Activated T-helper 17 cell treated with anti-CD3 and anti-CD28 coated beads, Interleukin-2, amount 50 U/mL, for 72 hours (primary cell): Measurements from ENCODE around the gene THOP1. TPM values are rescaled to one million over a fixed set of nuclear protein-coding genes. Genes with fewer than 3 reads are reported as not detected.

Experiments used
- ATAC-seq: fragments of 150-1000 bp; cut with Tn5 transposase; replicated peaks from 2 replicates; pipeline ENCODE4 v1.10.0; 2021; ENCODE audit warnings: mild to moderate bottlenecking, moderate library complexity
- H3K27ac Mint-ChIP-seq: one replicate; pipeline ENCODE4 v1.8.0; 2022; ENCODE audit warnings: mixed read lengths
- H3K27me3 Mint-ChIP-seq: one replicate; pipeline ENCODE4 v1.8.0; 2022; ENCODE audit warnings: mixed read lengths
- H3K36me3 Mint-ChIP-seq: one replicate; pipeline ENCODE4 v1.8.0; 2022; ENCODE audit warnings: low read depth, mild to moderate bottlenecking, mixed read lengths
- H3K4me1 Mint-ChIP-seq: one replicate; pipeline ENCODE4 v1.8.0; 2022; ENCODE audit warnings: mixed read lengths
- H3K4me3 Mint-ChIP-seq: one replicate; pipeline ENCODE4 v1.8.0; 2022; ENCODE audit warnings: mild to moderate bottlenecking, mixed read lengths
- H3K9me3 Mint-ChIP-seq: one replicate; pipeline ENCODE4 v1.8.0; 2022; ENCODE audit warnings: mixed read lengths
- total RNA-seq, 2 donors: library from RNA; stranded (reverse); gene quantifications; one replicate each; pipeline ENCODE4 v1.2.3, GENCODE V29; 2022

Gene THOP1
- total RNA-seq, 2 donors from 2014 or later: 70.4 to 156 TPM

DNA sequence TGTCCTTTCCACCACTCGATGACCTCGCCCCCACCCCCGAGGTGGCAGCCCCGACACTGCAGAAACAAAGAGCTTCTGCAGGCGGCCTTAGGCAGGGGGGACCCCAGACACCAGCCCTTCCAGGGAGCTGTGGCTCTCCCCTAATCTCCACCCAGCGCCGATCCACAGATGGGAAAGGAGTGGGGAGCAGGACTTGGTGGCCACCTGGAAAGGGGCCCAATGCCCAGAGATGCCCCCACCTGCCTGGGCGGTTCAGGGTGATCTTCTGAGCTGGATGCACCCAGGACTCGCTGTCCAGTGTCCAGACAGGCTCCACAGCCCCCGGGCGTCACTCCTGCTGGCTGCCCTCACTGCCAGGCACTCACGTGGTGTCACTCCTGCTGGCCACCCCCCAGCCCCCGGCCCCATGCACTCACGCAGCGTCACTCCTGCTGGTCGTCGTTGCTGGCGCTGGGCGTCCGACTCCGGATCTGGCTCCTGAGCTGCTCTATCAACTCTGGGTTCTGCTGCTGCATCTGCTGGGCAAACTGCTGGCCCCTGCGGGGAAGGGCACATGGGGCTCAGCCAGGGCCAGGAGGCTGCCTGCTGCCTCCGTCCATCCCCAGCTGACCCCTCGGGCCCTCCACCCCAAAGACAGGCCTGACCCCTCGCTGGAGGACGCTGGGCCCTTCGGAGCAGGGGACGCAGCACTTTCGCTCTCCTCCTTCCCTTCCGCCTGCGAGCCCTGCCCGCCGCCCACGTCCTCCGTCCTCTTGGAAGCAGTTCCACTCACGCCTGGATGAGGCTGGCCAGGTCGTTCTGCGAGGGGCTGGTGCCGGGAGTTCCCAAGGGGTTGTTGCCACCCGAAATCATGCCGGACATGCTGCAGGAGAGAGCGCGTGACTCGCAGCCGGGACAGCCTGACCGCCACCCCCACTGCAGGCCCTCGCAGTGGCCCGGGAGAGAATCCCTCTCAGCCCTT lies 28.1 kb upstream of the THOP1 start:
- Mint-ChIP-seq H3K36me3 (peaks cover 66% of the 10 kb centered on the region), H3K4me3 (no peak overlapping the region), H3K27me3 (no peaks in the 10 kb centered on the region), H3K27ac (no peak overlapping the region), H3K4me1 (no peaks in the 10 kb centered on the region), H3K9me3 (no peaks in the 10 kb centered on the region)
- ATAC-seq: no peak

GRCh38 chr19:2758601-2759313 lies 26.5 kb upstream of the THOP1 start:
- H3K36me3 Mint-ChIP-seq: peaks cover 79% of the 10 kb centered on the region

DNA sequence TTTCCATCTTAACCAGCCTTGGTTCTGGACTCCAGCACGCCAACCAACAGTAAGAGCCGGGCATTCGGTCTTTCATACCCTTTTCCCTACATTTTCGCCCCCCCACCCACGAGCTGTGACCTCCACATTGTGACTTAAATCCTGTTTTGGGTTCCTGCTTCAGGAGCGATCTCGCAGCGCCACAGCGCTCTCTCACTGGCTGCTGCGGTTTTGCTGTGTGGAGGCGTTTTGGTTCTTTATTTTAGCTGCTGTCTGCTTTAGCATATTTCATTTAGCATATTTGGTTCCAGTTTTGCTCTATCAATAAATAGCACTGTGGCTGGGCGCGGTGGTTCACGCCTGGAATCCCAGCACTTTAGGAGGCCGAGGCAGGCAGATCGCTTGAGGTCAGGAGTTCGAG lies 25.9 kb upstream of the THOP1 start:
- H3K27me3 Mint-ChIP-seq: no peaks in the 10 kb centered on the region
- H3K27ac Mint-ChIP-seq: no peak overlapping the region
- H3K36me3 Mint-ChIP-seq: peaks cover 77% of the 10 kb centered on the region
- peak; percentile 59 for ATAC-seq
- H3K4me1 Mint-ChIP-seq: no peaks in the 10 kb centered on the region
- H3K4me3 Mint-ChIP-seq: no peak overlapping the region
- H3K9me3 Mint-ChIP-seq: no peaks in the 10 kb centered on the region

More at GRCh38 chr19:2758601-2759313, 26.5 kb upstream of the THOP1 start:
- Mint-ChIP-seq H3K4me1 (no peaks in the 10 kb centered on the region), H3K27ac (no peak overlapping the region), H3K4me3 (no peak overlapping the region), H3K27me3 (no peaks in the 10 kb centered on the region), H3K9me3 (no peaks in the 10 kb centered on the region)
- peak; percentile 73 for ATAC-seq

DNA sequence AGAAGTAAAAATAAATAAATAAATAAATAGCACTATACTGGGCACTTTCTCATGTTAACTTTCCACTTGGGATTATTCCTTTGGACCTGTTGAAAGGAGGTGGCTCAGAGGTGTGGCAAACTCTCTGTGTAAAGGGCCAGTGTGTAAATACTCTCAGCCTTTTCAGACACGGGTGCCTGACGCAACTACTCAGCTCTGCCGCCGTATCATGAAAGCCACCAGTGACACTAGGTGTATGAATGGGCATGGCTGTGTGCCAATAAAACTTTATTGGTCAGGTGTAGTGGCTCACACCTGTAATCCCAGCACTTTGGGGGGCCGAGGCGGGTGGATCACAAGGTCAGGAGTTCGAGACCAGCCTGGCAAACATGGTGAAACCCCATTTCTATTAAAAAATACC lies 25.3 kb upstream of the THOP1 start:
- ATAC-seq: no peak
- no peaks in the 10 kb centered on the region for H3K9me3 Mint-ChIP-seq
- H3K27me3 Mint-ChIP-seq: no peaks in the 10 kb centered on the region
- peaks cover 75% of the 10 kb centered on the region for H3K36me3 Mint-ChIP-seq
- H3K27ac Mint-ChIP-seq: no peak overlapping the region
- H3K4me1 Mint-ChIP-seq: no peaks in the 10 kb centered on the region
- no peak overlapping the region for H3K4me3 Mint-ChIP-seq

GRCh38 chr19:2761309-2761677 lies 24.0 kb upstream of the THOP1 start:
- no peaks in the 10 kb centered on the region for H3K27me3 Mint-ChIP-seq
- H3K4me1 Mint-ChIP-seq: no peaks in the 10 kb centered on the region
- H3K27ac Mint-ChIP-seq: no peak overlapping the region
- H3K36me3 Mint-ChIP-seq: peaks cover 75% of the 10 kb centered on the region
- ATAC-seq: no peak
- no peaks in the 10 kb centered on the region for H3K9me3 Mint-ChIP-seq
- no peak overlapping the region for H3K4me3 Mint-ChIP-seq

DNA sequence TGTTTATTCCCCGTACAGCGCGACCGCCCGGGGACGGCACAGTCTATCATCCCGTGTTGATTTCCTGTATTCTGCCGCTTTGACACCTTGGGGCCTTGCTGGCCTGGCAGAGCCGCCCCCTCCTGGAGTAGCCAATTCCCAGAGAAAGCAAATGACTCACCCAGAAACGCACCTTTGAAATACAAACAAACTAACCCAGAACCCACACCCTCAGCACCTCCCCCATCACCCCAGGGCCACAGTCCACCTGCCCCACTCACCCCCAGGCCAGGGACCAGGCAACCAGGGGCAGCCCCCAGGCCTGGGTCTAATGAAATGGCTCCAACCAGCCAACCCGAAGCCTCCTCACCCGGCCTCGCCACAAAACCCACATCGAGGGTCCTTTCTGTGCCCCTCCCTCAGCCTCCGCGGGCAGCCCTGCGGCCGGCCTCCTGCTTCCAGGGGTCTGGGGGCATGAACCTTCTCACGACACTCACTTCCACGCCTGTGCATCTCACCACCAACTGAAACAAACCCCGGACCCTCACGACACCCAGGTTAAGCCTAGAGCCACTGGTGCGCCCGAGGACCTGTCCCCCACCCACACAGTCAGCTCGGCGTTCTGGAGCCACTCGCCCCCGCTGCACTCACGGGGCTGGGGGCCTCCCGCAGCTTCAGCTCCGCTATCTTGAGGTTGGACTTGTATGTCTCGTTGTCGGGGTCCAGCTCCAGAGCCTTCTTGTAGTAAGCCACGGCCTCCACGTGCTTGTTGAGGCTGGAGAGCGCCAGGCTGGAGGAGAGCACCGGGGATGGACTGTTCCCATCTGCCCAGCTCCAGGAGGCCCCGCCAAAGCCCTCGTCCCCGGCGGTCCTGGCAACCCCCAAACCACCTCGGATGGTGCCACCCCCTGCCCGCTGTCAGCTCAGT lies 23.2 kb upstream of the THOP1 start:
- ATAC-seq: no peak
- no peaks in the 10 kb centered on the region for H3K9me3 Mint-ChIP-seq
- no peaks in the 10 kb centered on the region for H3K27me3 Mint-ChIP-seq
- no peaks in the 10 kb centered on the region for H3K4me1 Mint-ChIP-seq
- H3K36me3 Mint-ChIP-seq: peaks cover 78% of the 10 kb centered on the region
- H3K27ac Mint-ChIP-seq: no peak overlapping the region
- H3K4me3 Mint-ChIP-seq: no peak overlapping the region

- no peak for ATAC-seq
- no peaks in the 10 kb centered on the region for H3K9me3 Mint-ChIP-seq
- peaks cover 79% of the 10 kb centered on the region for H3K36me3 Mint-ChIP-seq
Observed at GRCh38 chr19:2762783-2763496, 22.4 kb upstream of the THOP1 start.

GRCh38 chr19:2763687-2764086 lies 21.6 kb upstream of the THOP1 start:
- no peak for ATAC-seq
- Mint-ChIP-seq H3K4me1 (no peaks in the 10 kb centered on the region), H3K4me3 (no peak overlapping the region)

More at GRCh38 chr19:2762783-2763496, 22.4 kb upstream of the THOP1 start:
- Mint-ChIP-seq H3K27ac (no peak overlapping the region), H3K4me3 (no peak overlapping the region), H3K27me3 (no peaks in the 10 kb centered on the region), H3K4me1 (no peaks in the 10 kb centered on the region)

GRCh38 chr19:2764945-2765344 lies 20.4 kb upstream of the THOP1 start:
- no peaks in the 10 kb centered on the region for H3K9me3 Mint-ChIP-seq
- no peak overlapping the region for H3K4me3 Mint-ChIP-seq
- H3K27me3 Mint-ChIP-seq: no peaks in the 10 kb centered on the region
- no peak for ATAC-seq
- H3K4me1 Mint-ChIP-seq: no peaks in the 10 kb centered on the region
- no peak overlapping the region for H3K27ac Mint-ChIP-seq
- H3K36me3 Mint-ChIP-seq: peaks cover 65% of the 10 kb centered on the region

More at GRCh38 chr19:2763687-2764086, 21.6 kb upstream of the THOP1 start:
- no peaks in the 10 kb centered on the region for H3K27me3 Mint-ChIP-seq
- no peaks in the 10 kb centered on the region for H3K9me3 Mint-ChIP-seq
- peaks cover 75% of the 10 kb centered on the region for H3K36me3 Mint-ChIP-seq
- H3K27ac Mint-ChIP-seq: no peak overlapping the region

GRCh38 chr19:2765376-2765775 lies 19.9 kb upstream of the THOP1 start:
- no peaks in the 10 kb centered on the region for H3K9me3 Mint-ChIP-seq
- peaks cover 62% of the 10 kb centered on the region for H3K36me3 Mint-ChIP-seq
- no peaks in the 10 kb centered on the region for H3K27me3 Mint-ChIP-seq

DNA sequence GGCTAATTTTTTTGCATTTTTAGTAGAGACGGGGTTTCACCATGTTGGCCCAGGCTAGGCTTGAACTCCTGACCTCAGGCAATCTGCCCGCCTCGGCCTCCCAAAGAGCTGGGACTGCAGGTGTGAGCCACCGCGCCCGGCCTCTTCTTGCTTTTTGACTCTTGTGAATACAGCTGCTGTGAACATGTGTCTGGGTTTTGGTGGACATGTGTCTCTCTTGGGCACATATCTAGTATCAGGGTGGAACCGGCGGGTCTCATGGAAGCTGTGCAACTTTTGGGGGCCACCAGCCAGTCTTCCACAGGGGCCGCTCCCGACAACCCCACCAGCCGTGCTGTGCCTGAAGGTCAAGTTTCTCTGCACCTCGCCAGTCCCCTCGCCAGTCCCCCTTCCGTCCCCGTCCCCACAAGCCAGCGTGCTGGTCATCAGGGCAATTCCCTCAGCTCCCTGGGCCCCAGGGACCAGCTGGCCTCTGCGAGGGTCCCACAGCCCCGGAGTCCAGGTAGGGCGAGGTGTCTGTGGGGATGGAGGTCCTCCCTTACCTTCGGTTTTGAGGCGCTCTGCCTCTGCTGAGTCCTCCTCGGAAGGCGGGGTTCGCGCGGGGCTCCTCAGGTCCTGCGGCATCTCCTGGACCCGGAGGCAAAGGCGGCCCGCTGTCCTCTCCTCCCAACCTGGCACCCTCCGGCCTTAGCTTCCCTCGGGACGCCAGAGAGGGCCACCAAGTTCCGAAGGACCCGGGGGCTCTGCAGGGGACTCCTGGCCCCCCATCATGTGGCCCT lies 18.5 kb upstream of the THOP1 start:
- Mint-ChIP-seq H3K27ac (no peak overlapping the region), H3K4me1 (no peaks in the 10 kb centered on the region), H3K27me3 (no peaks in the 10 kb centered on the region), H3K36me3 (peaks cover 53% of the 10 kb centered on the region), H3K9me3 (no peaks in the 10 kb centered on the region), H3K4me3 (no peak overlapping the region)
- no peak for ATAC-seq

More at GRCh38 chr19:2765376-2765775, 19.9 kb upstream of the THOP1 start:
- Mint-ChIP-seq H3K27ac (no peak overlapping the region), H3K4me1 (no peaks in the 10 kb centered on the region), H3K4me3 (no peak overlapping the region)
- no peak for ATAC-seq

GRCh38 chr19:2767688-2768087 lies 17.6 kb upstream of the THOP1 start:
- Mint-ChIP-seq H3K27me3 (no peaks in the 10 kb centered on the region), H3K9me3 (no peaks in the 10 kb centered on the region), H3K27ac (no peak overlapping the region), H3K4me3 (no peak overlapping the region), H3K4me1 (peaks cover 4% of the 10 kb centered on the region), H3K36me3 (peaks cover 49% of the 10 kb centered on the region)
- ATAC-seq: no peak
